Stimulated activated CD8-positive, alpha-beta memory T cell treated with anti-CD3 and anti-CD28 coated beads, Interleukin-12 subunit alpha, Interleukin-12 subunit beta, amount 100 ng/mL, for 24 hours (primary cell): ENCODE data around the gene S100A16.
A peak's percentile ranks its signal among the peaks of the same experiment; 100 is the strongest.
"Not testable (repeated sequence)": the region's sequence is repeated elsewhere in the genome, so short reads cannot be mapped to it uniquely, and the experiment has no call there.

ENCODE experiments used
- DNase-seq: peaks from one replicate; pipeline ENCODE4 v3.0.0-alpha.2; 2020; ENCODE audit errors: extremely low read depth

Gene S100A16

DNA sequence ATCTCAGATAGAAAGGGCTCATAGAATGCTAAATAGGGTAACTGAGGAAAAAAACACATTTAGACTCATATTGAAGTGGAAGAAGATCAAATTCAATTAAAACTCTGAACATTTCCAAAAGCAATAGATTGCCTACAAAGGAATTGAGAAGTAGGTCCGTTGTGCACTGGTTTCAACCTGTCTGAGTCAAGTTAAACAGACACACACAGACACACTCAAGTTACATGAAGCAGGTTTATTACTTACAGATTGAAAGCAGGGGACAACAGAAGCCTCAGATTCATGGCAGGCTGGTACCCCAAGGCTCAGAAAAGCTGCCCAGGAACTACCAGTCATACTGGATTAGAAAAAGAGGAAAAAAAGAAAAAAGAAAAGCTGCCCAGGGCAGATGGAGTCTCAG, 26.6 kb downstream of the S100A16 start:
- DNase-seq = no peak

DNA sequence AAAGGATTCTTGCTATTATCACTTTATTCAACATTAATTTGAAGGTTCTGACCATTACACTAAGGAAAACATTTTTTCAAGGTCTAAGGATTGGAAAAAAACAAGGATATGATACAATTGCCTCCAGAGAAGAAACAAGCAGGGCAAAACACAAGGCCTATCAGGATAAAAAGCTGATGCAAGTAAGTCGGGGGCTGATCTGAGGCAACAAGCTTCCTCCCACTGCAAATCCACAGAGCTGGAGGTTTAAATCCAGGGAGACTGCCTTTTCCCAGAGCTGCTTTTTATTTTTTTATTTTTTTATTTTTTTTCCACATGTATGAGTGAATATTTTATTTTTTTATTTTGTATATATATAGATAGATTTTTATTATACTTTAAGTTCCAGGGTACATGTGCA, 27.9 kb downstream of the S100A16 start:
- DNase-seq = no peak

DNA sequence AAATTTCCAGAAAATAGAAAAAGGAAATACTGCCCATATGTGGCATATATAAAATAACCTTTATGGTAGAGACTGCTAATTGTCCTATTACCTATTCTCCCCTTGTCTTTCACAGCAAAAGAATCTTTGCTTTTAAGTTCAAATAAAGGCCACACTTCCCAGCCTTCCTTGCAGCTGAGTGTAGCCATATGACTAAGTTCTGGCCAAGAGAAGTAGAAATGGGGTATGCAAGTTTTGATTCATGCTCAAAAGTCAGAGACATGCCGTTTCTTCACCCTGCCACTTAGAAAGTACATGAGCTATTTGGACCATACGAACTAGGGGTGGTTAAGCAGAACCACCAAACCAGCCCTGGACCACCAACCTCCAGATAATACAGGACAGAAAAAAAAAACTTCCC, 29.0 kb downstream of the S100A16 start:
- DNase-seq = no peak

DNA sequence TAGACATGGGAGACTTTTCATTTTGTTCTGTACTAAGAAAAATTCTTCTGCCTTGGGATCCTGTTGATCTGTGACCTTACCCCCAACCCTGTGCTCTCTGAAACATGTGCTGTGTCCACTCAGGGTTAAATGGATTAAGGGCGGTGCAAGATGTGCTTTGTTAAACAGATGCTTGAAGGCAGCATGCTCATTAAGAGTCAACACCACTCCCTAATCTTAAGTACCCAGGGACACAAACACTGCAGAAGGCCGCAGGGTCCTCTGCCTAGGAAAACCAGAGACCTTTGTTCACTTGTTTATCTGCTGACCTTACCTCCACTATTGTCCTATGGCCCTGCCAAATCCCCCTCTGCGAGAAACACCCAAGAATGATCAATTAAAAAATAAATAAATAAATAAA, 29.4 kb downstream of the S100A16 start:
- DNase-seq = not testable (repeated sequence)

DNA sequence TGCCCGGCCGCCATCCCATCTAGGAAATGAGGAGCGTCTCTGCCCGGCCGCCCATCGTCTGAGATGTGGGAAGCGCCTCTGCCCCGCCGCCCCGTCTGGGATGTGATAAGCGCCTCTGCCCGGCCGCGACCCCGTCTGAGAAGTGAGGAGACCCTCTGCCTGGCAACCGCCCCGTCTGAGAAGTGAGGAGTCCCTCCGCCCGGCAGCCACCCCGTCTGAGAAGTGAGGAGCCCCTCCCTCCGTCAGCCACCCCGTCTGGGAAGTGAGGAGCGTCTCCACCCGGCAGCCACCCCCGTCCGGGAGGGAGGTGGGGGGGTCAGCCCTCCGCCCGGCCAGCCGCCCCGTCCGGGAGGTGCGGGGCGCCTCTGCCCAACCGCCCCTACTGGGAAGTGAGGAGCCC, 30.1 kb downstream of the S100A16 start:
- DNase-seq = not testable (repeated sequence)

DNA sequence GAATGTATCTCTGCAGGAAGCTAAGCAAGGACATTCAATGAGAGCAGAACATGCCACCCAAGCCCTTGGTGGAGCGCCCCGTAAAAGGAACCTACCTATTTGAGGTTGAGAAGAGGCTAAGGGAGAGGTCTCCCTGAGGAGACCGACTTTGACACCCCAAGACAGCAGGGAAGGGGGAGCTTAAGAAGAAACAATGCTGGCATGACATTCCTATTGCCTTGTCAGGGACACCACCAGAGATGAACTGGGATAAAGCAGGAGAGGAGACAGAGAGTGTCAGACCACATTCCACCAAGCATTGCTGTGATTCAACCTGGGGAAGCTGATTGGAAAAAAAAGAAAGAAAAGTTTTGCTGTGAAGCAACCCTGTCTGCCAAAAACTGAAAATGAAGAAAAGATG, 34.0 kb downstream of the S100A16 start:
- DNase-seq = no peak

DNA sequence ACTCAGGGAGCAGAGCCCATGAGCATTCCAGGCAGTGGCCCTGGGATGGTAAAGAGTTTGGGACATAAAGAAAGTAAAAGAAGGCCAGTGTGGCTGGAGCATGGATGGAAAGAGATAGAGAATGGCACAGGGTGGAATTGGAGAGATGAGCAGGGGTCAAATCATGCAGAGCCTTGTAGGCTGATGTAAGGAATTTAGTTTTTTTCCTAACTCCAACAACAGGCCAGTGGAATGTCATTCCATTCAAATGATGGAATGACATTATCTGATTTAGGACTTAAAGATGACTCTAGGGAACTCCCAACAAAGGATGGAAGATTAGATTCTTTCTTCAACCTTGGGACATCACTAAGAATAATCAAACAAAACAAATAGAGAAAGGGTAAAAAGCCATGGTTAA, 34.4 kb downstream of the S100A16 start:
- DNase-seq = no peak

DNA sequence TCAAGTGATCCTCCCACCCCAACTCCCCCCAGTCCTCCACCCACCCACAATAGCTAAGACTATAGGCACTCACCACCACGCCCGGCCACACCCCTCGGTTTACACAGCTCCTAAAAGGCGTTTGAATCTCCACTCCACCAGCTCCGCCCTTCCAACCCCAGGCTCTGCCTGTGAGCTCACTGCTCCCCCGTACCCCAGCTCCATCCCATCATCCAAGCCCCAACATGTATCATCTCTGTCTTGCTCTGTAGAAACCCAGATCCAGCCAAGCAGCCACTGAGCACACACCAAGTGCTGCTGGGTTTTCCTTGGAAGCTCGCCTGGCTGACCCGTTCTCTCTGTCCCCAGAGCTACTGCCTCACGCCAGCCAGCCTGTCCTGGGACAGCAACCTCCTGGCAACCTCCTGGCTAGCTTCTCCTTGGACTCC, 35.3 kb downstream of the S100A16 start:
- DNase-seq = no peak

DNA sequence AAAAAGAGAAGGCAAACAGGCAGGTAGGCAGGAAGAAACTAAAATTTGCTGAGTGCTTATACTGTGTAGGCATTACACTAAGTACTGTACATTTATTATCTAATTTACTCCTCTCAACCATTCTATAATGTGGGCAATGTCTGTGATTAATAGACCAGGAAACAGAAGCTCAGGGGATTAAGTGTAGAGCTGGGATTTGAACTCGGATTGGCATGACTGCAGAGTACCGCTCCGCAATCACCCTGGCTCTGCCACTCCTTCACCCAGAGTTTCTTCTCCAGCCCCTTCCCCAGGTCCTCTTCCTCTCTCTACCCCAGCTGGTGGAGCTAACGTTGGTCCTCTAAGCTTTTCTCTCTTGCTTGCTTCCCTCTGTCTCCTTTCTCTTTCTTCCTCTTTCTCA, 35.8 kb downstream of the S100A16 start:
- DNase-seq = no peak

DNA sequence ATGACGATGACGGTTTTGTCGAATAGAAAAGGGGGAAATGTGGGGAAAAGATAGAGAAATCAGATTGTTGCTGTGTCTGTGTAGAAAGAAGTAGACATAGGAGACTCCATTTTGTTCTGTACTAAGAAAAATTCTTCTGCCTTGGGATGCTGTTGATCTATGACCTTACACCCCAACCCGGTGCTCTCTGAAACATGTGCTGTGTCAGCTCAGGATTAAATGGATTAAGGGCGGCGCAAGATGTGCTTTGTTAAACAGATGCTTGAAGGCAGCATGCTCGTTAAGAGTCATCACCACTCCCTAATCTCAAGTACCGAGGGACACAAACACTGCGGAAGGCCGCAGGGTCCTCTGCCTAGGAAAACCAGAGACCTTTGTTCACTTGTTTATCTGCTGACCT, 37.4 kb downstream of the S100A16 start:
- not testable (repeated sequence) for DNase-seq

DNA sequence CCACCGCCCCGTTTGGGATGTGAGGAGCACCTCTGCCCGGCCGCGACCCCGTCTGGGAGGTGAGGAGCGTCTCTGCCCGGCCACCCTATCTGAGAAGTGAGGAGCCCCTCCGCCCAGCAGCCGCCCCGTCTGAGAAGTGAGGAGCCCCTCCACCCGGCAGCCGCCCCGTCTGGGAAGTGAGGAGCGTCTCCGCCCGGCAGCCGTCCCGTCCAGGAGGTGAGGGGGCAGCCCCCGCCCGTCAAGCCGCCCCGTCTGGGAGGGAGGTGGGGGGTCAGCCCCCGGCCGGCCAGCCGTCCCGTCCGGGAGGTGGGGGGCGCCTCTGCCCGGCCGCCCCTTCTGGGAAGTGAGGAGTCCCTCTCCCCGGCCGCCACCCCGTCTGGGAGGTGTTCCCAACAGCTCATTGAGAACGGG, 37.9 kb downstream of the S100A16 start:
- DNase-seq = not testable (repeated sequence)

DNA sequence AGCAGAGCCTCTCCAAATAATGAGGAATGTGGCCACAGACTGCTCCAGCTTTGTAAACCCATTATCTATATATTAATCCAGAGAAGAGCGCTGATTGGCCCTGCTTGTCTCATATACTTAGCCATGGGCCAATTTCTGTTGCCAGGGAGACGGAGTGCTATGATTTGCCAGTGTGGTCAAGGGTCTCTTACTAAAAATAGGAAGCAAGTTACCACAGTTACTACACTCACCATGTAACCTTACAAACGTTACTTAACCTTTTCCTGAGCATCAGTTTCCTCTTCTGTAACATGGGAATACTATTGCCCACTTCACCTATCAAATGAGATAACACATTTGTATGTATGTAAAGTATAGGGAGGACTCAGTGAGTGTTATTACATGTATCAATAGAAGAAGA, 39.6 kb downstream of the S100A16 start:
- DNase-seq = no peak

DNA sequence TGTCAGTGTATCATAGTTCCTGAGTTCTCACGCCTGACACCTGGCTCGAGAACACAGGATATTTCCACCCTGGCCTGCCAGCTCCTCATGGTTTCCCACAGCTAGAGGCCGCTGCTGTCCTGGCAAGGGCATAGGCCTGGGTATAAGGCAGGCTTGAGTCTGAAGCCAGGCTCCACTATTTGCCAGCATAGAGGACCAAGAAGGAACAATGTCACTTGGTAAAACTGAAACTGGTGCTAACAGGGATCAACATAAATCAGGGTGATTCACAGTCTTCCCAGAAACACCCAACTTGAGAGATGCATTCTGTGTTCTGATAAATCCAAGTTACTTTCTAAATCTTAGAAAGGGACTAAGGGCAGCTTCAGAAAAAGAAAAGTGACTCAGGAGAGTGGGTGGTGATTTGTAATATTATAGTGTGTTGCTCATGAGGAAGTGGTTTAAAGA, 40.3 kb downstream of the S100A16 start:
- no peak for DNase-seq

DNA sequence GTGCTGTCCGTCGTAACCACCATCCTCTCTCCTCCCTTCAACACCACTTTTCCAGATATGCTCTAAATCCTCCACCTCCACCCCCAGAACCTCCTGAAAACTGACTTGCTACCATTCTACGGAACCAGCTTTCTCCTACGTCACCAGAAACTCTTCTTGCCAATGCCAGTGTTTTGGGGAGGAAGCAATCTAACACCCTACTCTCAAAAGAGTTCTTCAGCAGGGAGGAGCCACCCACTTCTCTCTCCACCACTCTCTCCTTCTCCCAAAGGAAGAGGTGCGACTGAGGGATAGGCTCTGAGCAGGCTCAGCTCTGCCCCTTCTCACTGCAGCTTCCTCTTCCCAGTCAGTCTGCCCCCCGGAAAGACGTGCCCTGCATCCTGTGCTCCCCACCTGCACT, 41.2 kb downstream of the S100A16 start:
- DNase-seq = no peak

DNA sequence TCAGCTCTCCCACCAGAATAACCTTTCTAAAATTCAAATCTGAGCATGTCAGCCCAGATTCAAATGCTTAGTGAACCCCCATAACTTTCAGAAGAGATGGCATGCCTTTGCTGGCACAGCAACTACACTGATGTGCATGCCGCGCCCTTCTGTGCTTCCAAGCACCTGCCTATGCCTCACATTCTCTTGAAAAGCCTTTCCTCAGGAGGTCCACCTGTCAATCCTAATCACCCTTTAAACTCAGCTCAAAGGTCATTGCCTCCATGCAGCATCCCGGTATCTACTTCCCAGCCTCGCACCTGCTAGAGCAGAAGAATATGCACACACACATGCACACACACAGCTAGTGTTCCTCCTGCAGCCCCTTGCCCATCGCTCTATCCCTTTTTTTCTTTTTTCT, 42.1 kb downstream of the S100A16 start:
- DNase-seq = no peak

DNA sequence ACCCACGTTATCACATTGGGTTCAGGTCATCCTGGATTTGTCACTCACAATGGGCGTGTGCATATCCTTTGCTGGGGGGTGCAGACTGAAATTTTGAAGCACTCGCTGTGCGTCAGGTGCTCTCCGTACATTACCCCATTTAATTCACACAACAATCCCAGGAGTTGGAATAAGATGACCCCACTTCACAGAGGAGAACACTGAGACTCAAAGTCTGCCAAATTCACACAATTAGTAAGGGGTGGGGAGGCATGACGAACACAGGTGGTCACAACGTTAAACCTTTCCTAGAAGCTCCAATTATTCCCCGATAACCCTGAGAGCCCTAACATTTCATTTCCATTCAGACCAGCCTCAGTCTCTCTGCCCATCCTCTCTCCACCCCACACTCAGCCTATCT, 43.5 kb downstream of the S100A16 start:
- DNase-seq = no peak

DNA sequence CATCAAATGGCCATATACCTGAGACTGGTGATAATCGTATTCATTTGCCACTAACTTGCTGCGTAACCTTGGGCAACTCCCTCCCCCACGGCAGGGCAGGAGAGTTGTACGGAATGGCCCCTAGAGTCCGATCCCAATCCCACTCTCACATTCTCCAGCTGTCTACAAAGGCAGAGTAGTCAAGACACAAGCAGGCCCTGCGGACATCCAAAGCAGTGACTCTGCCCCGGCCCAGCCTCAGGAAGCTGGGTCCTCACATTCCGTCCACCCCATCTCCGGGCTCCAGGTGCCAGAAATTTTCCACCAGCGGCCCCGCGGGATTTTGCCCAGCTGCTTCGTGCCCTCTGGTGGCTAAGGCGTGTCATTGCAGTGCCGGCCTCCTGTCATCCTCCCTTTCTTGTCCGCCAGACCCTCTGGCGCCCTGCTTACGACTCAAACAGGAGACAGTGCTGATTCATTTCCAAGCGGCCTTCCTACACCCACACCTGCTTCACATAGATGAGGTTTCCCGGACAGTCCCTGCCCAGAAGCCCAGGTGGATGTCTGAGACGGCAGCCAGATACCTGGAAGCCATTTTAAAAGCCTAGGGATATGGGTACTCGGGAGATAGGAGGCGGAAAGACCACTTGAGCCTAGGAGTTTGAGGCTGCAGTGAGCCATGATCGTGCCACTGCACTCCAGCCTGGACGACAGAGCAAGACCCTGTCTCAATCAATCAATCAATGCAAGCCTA, 44.4 kb downstream of the S100A16 start:
- DNase-seq = no peak

DNA sequence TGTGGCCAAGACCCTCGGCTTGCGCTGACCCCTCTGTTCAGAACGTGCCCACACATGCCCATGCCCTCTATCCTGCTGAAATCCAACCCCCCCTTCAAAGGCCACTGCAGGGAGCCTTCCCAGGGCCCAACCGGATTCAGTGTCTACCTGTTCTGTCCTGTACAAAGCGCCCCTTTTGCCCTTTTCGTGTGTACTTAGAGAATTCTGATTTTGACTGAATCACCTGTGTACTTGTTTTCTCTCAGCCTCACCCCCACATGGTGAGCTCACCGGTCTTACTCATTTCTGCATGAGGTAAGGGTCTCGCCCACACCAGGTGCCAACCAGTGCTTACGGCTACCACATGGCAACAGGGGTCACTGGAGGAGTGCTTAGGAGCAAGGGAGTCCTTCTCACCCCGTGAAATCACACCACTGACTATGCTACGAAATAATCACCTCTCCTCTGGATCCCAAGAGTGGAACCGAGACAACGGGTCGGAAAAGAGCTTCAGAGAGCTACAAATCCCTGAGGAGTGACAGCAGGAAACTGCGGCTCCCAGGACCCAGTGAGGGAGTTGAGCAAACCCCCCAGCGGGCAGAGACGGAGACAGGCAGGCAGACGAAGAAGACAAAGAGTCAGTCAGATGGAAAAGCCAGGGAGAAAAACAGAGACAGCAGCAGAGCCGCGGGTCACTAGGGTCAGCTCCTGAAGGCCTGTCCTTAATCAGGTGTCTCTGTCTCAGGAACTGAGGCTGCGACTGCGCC, 45.1 kb downstream of the S100A16 start:
- DNase-seq = no peak

DNA sequence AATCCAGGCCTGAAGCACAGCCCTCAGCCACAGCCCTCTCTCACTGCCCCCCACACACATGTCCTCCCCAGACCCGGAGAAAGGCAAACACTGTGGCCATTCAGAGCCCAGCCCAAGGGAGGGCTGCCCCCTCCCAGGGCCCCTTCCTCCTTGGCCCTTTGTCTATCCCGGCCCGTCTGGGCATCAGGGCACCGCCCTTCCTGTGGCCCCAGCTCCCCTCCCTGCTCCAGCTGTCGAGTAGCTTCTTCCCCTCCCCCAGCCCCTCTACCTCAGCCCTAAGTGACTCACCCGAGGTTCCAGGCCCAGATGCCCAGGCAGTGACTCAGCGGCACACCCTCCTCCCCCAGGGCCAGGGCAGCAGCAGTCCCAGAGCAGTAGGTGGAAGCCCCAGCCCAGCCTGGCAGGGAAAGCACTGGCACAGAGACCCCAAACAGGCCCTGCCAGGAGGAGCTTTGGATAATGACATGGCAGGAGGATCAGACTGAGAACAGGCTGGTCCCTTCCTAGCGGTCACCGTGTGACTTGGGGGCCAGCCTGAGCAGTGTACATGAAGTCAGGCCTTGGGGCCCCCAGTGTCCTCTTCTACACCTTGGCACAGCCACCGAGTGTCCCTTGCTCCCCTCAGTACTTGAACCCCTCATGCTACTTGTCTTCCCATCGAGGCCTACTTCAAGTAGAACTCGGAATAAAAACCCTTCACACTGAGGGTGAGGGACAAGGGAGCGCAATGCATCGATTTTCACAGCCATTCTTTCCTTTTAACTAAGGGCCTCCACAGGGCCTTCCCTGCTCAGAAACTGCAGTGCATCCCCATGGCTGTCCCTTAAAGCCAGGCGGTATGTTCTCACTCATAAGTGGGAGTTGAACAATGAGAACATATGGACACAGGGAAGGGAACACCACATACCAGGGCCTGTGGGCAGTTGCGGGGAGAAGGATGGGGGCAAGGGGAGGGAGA, 46.2 kb downstream of the S100A16 start:
- DNase-seq = peak; percentile 63

DNA sequence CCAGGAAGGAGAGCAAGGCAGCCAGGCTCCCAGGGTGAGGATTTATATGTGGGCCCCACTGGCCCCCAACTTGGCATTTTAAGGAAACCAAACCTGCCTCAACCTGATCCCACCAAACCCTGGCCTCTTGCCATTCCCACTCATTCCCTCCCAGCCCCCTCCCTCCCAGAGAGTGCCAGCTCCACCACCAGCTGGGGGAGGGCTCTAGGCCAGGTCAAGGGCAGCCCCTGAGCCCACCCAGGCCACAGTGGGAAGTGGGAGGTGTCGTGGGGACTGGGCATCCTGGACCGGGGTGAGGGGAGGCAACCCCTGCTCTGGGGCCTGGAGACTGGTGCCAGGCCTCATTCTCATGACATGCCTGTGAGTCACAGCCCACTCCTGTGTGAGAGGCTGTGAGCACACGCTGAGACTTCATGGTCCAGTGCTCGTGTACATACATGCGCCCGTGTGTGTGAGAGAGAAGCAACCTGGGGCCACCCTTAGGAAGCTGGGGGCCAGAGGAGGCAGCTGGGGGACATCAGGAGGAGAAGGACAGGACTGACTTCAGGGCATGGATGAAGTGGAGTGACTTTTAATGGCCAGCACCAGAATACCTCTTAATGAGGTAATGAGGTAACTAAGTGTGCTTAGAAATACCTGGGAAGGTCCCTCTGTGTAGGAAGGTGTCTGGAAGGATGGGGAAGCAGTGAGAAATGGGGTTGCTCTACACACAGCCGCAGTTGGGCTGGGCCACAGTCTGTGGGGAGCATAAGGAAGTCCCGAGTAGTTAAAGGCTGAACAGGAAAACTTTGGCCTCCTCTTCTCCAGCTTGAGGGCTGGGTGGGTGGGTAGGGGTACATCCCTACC, 47.2 kb downstream of the S100A16 start, which contains the start of gene S100A2:
S100A2 (minus strand) TSS at position 316 of the 846 bp plus-strand sequence. CDS start 1,967 bp downstream, outside the sequence.
- no peak for DNase-seq

DNA sequence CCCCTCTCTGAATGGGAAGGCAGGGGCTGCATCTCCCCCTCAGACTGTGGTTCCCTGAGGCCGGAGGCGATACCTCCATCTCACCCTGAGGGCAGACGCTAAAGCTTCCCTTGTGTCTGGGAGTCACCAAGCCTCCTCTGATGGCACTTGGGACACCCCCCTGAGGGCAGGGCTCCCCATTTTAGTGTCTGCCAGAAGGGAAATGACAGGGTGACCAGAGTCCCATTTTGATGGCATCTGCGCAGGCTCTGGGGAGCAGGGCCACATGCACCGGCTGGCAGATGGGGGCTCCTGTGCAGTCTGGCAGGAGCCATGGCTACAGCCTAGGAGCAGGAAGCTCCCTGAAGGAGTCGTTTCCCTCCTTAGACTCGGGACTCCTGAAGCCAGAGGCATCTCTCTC, 48.9 kb downstream of the S100A16 start:
- no peak for DNase-seq
